HG02943 (cell line): ENCODE results near the gene PLAC9.
A peak's percentile ranks its signal among the peaks of the same experiment; 100 is the strongest.

Source experiments
- ATAC-seq: cut with Tn5 transposase; IDR thresholded peaks from one replicate; pipeline ENCODE4 v1.9.1; 2021; ENCODE audit warnings: mild to moderate bottlenecking, low read depth, moderate library complexity; ENCODE audit not compliant: unreplicated experiment

The PLAC9 gene

DNA sequence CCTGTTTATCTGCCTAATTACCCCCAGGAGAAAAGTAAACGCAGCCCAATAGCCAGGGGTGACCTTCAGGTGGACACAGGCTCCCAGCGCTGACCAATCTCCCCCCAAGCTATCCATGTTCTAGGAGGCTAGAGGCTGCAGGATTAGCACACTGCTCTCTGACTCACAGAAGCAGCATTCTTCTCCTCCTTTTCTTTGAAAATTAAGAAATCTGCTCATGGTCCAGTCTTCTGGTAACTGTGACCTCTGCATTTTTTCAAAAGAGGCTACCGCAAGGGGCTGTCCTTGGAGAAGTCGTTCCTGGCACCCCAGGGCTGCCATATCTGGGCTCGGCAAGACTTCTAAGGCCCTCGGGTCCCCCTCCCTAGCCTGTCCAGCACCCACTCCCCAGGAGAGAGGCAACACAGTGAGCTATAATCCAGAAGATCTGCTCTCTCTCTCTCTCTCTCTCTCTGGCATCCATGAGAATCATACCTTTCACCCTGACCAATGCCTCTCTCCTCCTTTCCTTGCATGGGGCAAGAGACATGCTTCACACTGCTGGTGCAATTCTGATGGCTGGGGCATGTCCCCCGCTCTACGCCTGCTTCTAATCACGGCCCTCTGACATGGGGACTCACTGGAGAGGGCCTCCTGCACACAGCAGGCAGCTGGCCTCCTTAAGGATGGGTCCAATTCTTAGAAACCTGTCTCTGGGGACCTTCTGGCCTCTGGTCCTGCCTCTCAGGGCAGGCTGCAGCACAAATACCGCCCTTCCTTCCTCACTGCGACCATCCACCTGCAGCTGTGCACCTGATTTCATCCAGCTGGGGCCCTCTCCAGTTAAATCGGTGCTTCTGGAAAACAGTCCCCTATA is 45.5 kb downstream of the PLAC9 start:
- ATAC-seq: no peak

DNA sequence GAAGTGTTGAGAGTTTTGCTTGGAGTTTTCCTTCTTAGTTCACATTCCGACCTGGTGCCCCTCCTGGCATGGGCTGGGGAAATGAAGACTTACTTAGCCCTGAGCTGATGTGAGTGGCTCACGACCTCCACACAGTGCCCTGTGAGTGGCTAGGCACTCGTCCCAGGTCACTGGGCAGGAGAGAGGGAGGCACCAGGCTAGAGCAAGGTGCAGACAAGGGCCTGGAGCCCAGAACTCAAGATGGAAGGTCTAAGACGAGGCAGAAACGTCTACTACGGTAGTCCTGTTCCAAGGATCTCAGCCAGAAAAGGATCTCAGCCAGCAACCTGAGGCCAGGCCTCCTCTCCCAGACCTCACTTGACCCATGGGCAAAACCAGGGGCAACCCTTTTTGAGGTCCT is 50.5 kb downstream of the PLAC9 start:
- ATAC-seq: no peak

GRCh38 chr10:80183436-80183835 is 50.9 kb downstream of the PLAC9 start:
- no peak for ATAC-seq

- no peak for ATAC-seq
Measured at GRCh38 chr10:80184291-80184690, 51.8 kb downstream of the PLAC9 start.

DNA sequence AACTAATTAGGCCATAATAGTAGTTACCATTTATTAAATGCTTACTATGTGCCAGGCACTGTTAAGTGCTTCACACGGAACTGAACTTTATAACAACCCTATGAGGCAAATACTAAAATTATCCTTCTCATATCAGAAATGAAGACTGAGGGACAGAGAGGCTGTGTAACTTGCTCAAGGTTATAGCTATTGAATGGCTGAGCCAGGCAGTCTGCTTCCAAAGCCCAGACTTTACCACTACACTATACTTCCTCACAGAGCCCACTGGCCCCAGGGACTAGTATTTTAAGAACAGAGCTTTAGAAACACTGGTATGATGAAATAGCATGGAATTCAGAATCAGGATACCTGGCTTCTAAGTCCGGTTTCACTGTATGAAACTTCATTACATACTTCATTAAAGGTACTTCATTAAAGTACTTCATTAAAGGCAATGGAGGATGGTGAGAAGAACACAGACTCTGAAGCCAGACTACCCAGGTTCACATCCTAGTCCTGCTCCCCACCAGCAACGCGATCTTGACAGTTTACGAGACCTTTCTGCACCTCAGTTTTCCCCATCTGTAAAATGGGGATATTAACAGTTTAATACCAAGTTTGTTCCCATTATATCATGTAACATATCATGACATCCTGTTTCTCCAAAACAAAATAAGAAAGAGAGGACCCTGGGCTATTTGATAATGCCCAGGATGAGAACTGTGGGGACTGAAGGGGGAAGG is 53.2 kb downstream of the PLAC9 start:
- ATAC-seq: no peak

DNA sequence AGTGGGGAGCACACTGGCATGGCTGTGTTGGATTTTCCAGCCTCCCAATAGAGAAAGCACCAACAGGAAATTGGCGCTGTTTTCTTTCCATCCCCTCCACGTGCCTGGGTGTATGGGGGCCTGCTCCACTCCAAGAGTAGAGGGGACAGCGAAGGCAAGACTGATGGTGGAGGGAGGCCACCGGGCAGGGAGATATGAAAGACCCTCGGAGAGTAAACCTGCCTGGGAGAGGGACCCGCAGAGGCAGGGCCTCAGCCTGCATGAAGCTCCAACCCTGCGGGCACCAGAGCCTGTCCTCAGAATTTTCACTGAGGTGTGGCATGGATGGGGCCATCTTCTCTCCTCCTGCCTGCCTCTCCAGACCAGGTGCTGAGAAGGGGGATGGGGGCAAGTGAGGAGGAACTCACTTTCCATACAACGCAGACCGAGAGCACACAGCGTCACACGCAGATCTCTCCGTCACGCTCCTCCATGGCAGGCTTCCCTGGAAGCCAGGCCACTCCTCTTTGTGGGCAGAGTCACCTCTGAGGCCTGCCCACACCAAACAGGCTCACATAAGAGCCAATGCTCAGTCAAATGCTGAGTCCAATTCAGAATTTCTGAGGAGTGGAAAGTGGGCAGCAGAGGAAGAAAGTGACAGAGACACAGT is 54.0 kb downstream of the PLAC9 start:
- no peak for ATAC-seq

- ATAC-seq: no peak
Measured at GRCh38 chr10:80187060-80187459, 54.5 kb downstream of the PLAC9 start.

DNA sequence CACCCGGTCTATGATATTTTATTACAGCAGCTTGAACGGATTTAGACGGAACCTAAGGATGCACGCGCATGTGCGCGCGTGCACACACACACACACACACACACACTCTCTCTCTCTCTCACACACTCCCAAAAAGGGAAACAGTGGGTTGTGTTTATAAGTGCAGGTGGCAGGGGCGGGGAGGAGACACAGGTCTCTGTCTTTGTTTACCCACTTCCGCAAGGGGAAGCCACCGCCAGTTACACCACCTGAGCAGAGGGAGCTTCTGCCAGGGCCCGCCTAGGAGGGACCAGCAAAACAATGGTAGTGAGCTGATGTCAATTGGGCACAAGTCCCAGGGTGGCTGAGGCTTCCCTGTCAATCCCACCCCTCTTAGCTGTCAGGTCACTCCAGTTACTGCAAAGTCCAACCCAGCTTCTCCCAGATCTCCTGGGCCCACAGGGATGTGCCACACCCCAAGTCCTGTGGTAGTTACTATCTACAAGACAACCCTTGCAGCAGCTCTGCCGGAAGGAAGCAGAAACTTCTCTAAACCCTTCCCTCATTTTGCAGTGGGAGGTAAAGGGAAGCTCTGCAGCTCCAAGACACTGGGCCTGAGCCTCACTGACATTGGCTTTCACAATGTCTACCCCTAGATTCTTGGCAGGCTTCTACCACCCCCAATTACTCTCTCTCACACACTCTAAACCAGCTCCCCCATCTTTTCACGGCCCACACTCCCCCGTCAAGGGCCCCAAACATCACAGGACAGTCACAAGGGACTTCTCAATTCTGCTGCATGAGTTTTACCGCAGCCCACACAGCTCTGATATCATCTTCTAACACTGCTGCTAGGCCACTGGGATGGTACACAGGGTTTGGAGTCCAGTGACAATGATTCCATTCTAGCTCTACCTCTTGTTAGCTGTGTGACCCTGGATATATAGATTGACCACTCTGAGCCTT is 55.2 kb downstream of the PLAC9 start:
- peak; percentile 96 for ATAC-seq

DNA sequence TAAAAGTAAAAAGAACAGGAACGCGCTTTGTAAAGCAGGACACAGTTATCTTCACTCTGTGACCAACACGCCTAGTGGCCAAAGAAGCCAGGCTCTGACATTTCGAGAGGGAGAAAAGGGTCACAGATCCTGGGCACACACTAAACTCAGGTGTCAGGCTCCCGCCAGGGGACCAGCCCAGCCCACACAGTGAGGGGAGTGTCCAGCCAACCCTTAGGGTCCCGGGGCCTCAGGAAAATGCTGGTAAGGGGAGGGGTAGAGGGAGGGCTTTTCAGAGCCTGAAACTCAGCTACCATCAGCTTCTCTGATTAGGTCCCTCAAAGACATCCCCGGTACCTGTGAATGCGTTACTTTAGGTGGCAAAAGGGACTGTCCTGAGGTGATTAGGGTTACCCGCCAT is 56.2 kb downstream of the PLAC9 start:
- ATAC-seq: no peak

GRCh38 chr10:80191589-80192270 is 59.2 kb downstream of the PLAC9 start:
- ATAC-seq: no peak

GRCh38 chr10:80192553-80192952 is 60.0 kb downstream of the PLAC9 start:
- no peak for ATAC-seq

- no peak for ATAC-seq
Measured at GRCh38 chr10:80194373-80195045, 62.0 kb downstream of the PLAC9 start.
